ENCODE results near the gene NCAM1. TPM values are rescaled to one million over a fixed set of nuclear protein-coding genes. Genes with fewer than 3 reads are reported as not detected.

The NCAM1 gene
- total and polyA plus RNA-seq, 9 of the 15 experiments (the other 6 are each of a cell fraction or from before 2014, with no cell fraction given) = 0.09 to 0.23 TPM; not detected in 7

GRCh38 chr11:113085446-113085845 is 124.2 kb downstream of the NCAM1 start:
- no peak overlapping the region for H3K9ac ChIP-seq (ENCODE audit: insufficient read depth in 1 of 2, low read depth in 2 of 2, low read length in 2 of 2)
- no peak overlapping the region for H3K4me3 ChIP-seq
- H3K4me2 ChIP-seq (ENCODE audit: insufficient read depth, low read length) = no peak overlapping the region
- no peaks in the 10 kb centered on the region for H3K79me2 ChIP-seq (ENCODE audit: control insufficient read depth, insufficient read depth, low read length)
- no peak for DNase-seq (ENCODE audit: extremely low read depth in 1 of 4, low spot score in 3 of 4)
- no peak for ATAC-seq
- H3K9me3 ChIP-seq (replicated peaks; ENCODE audit: control insufficient read depth, insufficient read depth, low read depth, low read length) = no peaks in the 10 kb centered on the region
- H3K9me1 ChIP-seq (ENCODE audit: control insufficient read depth, insufficient read depth, low read length) = no peaks in the 10 kb centered on the region
- 10% methylated on average over 3 of the region's 3 CpGs for WGBS (ENCODE audit: insufficient coverage, low coverage, missing lambda C conversion rate)
- no peaks in the 10 kb centered on the region for H4K20me1 ChIP-seq (replicated peaks; ENCODE audit: control insufficient read depth, insufficient read depth, low read length)
- H2AFZ ChIP-seq (ENCODE audit: low read depth, low read length) = no peak overlapping the region
- ChIA-PET CTCF (ENCODE audit: low intra/inter-chr PET ratio) (no interaction called here), POLR2A (no interaction called here)
- no peaks in the 10 kb centered on the region for H3K4me1 ChIP-seq (replicated peaks in 1 of 2; ENCODE audit: control insufficient read depth in 2 of 2, insufficient read depth in 2 of 2, low read length in 2 of 2)
- no peaks in the 10 kb centered on the region for H3K36me3 ChIP-seq (ENCODE audit: control insufficient read depth, insufficient read depth, low read length)
- H3K27me3 ChIP-seq (ENCODE audit: control insufficient read depth in 2 of 2, insufficient read depth in 2 of 2, low read length in 2 of 2) = peaks cover 4 to 7% of the 10 kb centered on the region in 2 experiments; a peak in 3 of 5 replicates
- in situ Hi-C loops (cut with MboI) = no loop called here
- H3K27ac ChIP-seq (ENCODE audit: extremely low read depth, low read depth, low read length) = no peak overlapping the region
- no peak for FAIRE-seq
- TF ChIP-seq RBM34 (IDR thresholded peaks at IDR 0.05; ENCODE audit: borderline replicate concordance, insufficient read depth, low read length) (no peak), RBBP5 (IDR thresholded peaks at IDR 0.05; ENCODE audit: borderline replicate concordance, insufficient read depth, low read length, poor library complexity, severe bottlenecking) (no peak), ZNF274 (IDR thresholded peaks at IDR 0.05; ENCODE audit: borderline replicate concordance, low read depth, low read length) (no peak), ZNF695 (CRISPR knock-in tag; IDR thresholded peaks at IDR 0.05) (no peak), CBFB (CRISPR knock-in tag; IDR thresholded peaks at IDR 0.05) (no peak), GABPB2 (CRISPR knock-in tag; conservative IDR thresholded peaks at IDR 0.05) (no peak), TEAD2 (tag; IDR thresholded peaks at IDR 0.05) (no peak), SIX5 (IDR thresholded peaks at IDR 0.05; ENCODE audit: borderline replicate concordance in 1 of 2, insufficient read depth in 1 of 2, low read depth in 1 of 2, low read length in 2 of 2) (no peak), RREB1 (CRISPR knock-in tag; IDR thresholded peaks at IDR 0.05) (no peak)
- intact Hi-C loops (cut with micrococcal nuclease) = no loop called here
- BruUV-seq (replicated peaks) = no TSS peak

Data from K562 (cell line).